GM23338 (cell line): Measurements from ENCODE around the gene BNC2. TPM values are rescaled to one million over a fixed set of nuclear protein-coding genes. Genes with fewer than 3 reads are reported as not detected.

Experiments used
- ATAC-seq: fragments of 200-7000 bp; cut with Tn5 transposase; 3 replicates; pipeline ENCODE4 v1.9.1; 2020
- DNase-seq: peaks from one replicate; pipeline ENCODE4 v3.0.0-alpha.2; 2015; ENCODE audit warnings: low spot score
- H2AFZ ChIP-seq: fragments of 200-600 bp; sonication (generic); 2 replicates; pipeline ENCODE4 v1.8.0; 2016; ENCODE audit warnings: antibody characterized with exemption, mild to moderate bottlenecking, moderate library complexity
- H3F3A ChIP-seq: fragments of 200-600 bp; sonication (generic); replicated peaks from 2 replicates; pipeline ENCODE4 v1.8.0; 2017; ENCODE audit warnings: antibody characterized with exemption, mixed run types, low read depth
- H3K27ac ChIP-seq: fragments of 200-600 bp; sonication (generic); 2 replicates; pipeline ENCODE4 v1.6.1; 2016; ENCODE audit warnings: low read depth
- H3K27me3 ChIP-seq: fragments of 200-600 bp; sonication (generic); 2 replicates; pipeline ENCODE4 v1.8.0; 2016; ENCODE audit warnings: mild to moderate bottlenecking, mixed run types, moderate library complexity; ENCODE audit not compliant: insufficient read depth
- H3K36me3 ChIP-seq: fragments of 200-600 bp; sonication (generic); 2 replicates; pipeline ENCODE4 v1.8.0; 2016; ENCODE audit warnings: mild to moderate bottlenecking; ENCODE audit not compliant: insufficient read depth
- H3K4me1 ChIP-seq: fragments of 200-600 bp; sonication (generic); 2 replicates; pipeline ENCODE4 v1.8.0; 2016; ENCODE audit warnings: mild to moderate bottlenecking, moderate library complexity; ENCODE audit not compliant: insufficient read depth
- H3K4me2 ChIP-seq: fragments of 200-600 bp; sonication (generic); 2 replicates; pipeline ENCODE4 v1.7.1; 2017; ENCODE audit warnings: mixed run types
- H3K4me3 ChIP-seq: fragments of 200-600 bp; sonication (generic); 2 replicates; pipeline ENCODE4 v1.6.1; 2016; ENCODE audit warnings: mixed run types
- H3K79me2 ChIP-seq: fragments of 200-600 bp; sonication (generic); replicated peaks from 2 replicates; pipeline ENCODE4 v1.8.0; 2017; ENCODE audit warnings: mild to moderate bottlenecking; ENCODE audit not compliant: insufficient read depth
- H3K9me2 ChIP-seq: fragments of 200-600 bp; sonication (generic); 2 replicates; pipeline ENCODE4 v1.8.0; 2017; ENCODE audit not compliant: insufficient read depth
- H4K20me1 ChIP-seq: fragments of 200-600 bp; sonication (generic); replicated peaks from 2 replicates; pipeline ENCODE4 v1.8.0; 2017; ENCODE audit warnings: mild to moderate bottlenecking; ENCODE audit not compliant: insufficient read depth
- H3K27ac Mint-ChIP-seq: 2 replicates; pipeline ENCODE4 v1.8.0; 2020; ENCODE audit warnings: inconsistent platforms, mild to moderate bottlenecking, moderate library complexity, mixed read lengths
- H3K27me3 Mint-ChIP-seq: 3 replicates; pipeline ENCODE4 v1.8.0; 2022; ENCODE audit warnings: low read depth, mild to moderate bottlenecking, moderate library complexity, mixed read lengths, inconsistent platforms; ENCODE audit not compliant: insufficient read depth, poor library complexity
- H3K36me3 Mint-ChIP-seq: 3 replicates; pipeline ENCODE4 v1.8.0; 2021; ENCODE audit warnings: low read depth, mild to moderate bottlenecking, inconsistent platforms, moderate library complexity, mixed read lengths
- H3K4me1 Mint-ChIP-seq: 3 replicates; pipeline ENCODE4 v1.8.0; 2020; ENCODE audit warnings: mild to moderate bottlenecking, inconsistent platforms, mixed read lengths
- H3K4me3 Mint-ChIP-seq: 3 replicates; pipeline ENCODE4 v1.8.0; 2021; ENCODE audit warnings: moderate library complexity, mild to moderate bottlenecking, inconsistent platforms, mixed read lengths
- H3K9me3 Mint-ChIP-seq: 3 replicates; pipeline ENCODE4 v1.8.0; 2020; ENCODE audit warnings: moderate library complexity, mild to moderate bottlenecking, inconsistent platforms, mixed read lengths
- CTCF ChIP-seq, 2 experiments: fragments of 200-600 bp in 1 of 2; sonication (generic) in 1 of 2; conservative IDR thresholded peaks; 2 replicates each; pipeline versions ENCODE4 v1.5.1 to v1.6.1; 2016 to 2017; ENCODE audit warnings: antibody characterized with exemption in 2 of 2, low read depth in 2 of 2, mild to moderate bottlenecking in 2 of 2, moderate library complexity in 1 of 2
- POLR2AphosphoS5 ChIP-seq: IDR thresholded peaks from 2 replicates; pipeline ENCODE4 v1.6.1; 2016; ENCODE audit warnings: antibody characterized with exemption, low read depth
- ZNF114 ChIP-seq: fragments of 250-450 bp; sonication (Bioruptor Pico); IDR thresholded peaks from 2 replicates; pipeline ENCODE4 v1.5.0; 2020; ENCODE audit warnings: mild to moderate bottlenecking, moderate library complexity
- ZNF462 ChIP-seq: fragments of 250-450 bp; sonication (Bioruptor Pico); IDR thresholded peaks from 2 replicates; pipeline ENCODE4 v1.5.0; 2020; ENCODE audit warnings: mild to moderate bottlenecking, moderate library complexity
- polyA plus RNA-seq: library from polyadenylated mRNA; unstranded; fragments of >200 nt; fragmentation: Nextera tagmentation; extraction: Ambion mirVana; gene quantifications from 2 replicates; pipeline ENCODE4 v1.2.1, GENCODE V29; 2016
- total RNA-seq: library from RNA; depleted of rRNA; stranded (reverse); fragments of >200 nt; shearing (Covaris generic); gene quantifications from 2 replicates; pipeline ENCODE4 v1.2.3, GENCODE V29; 2014

Gene BNC2
- total and polyA plus RNA-seq, 2 experiments from 2014 or later, result 12.7 to 13.2 TPM

- Histone ChIP-seq H3K36me3 (no peaks in the 10 kb centered on the region), H3K4me3 (no peak overlapping the region), H3K79me2 (no peaks in the 10 kb centered on the region), H3K4me1 (peaks cover 37% of the 10 kb centered on the region), H3K4me2 (no peak overlapping the region), H2AFZ (no peak overlapping the region), H3F3A (no peaks in the 10 kb centered on the region), H4K20me1 (no peaks in the 10 kb centered on the region), H3K27me3 (no peaks in the 10 kb centered on the region), H3K27ac (no peak overlapping the region), H3K9me2 (no peaks in the 10 kb centered on the region)
- peak; percentile 32 for DNase-seq
- Mint-ChIP-seq H3K27ac (peak overlapping the region; percentile 86), H3K36me3 (no peaks in the 10 kb centered on the region), H3K9me3 (no peaks in the 10 kb centered on the region), H3K4me3 (no peak overlapping the region), H3K4me1 (peaks cover 61% of the 10 kb centered on the region), H3K27me3 (no peaks in the 10 kb centered on the region)
- ATAC-seq, result peak; percentile 83
- TF ChIP-seq ZNF114 (no peak), POLR2AphosphoS5 (no peak), ZNF462 (CRISPR knock-in tag) (no peak), CTCF (conservative IDR thresholded peaks at IDR 0.05; ENCODE audit: low read depth in 2 of 2) (no peak)
Measured at GRCh38 chr9:16572005-16572734, 298.3 kb downstream of the BNC2 start.
